ENCODE results near the gene KANSL2.
"Not testable (repeated sequence)": the region's sequence is repeated elsewhere in the genome, so short reads cannot be mapped to it uniquely, and the experiment has no call there.

KANSL2 gene

GRCh38 chr12:48681710-48682532 is at the start of gene KANSL2:
Gene KANSL2, minus strand, starts transcription at chr12:48682238. Its CDS starts 606 bp downstream, at chr12:48681632.
- FAIRE-seq, result peak; percentile 95
- peak; percentile 90 for DNase-seq (ENCODE audit: insufficient read length, low spot score)

- DNase-seq (ENCODE audit: insufficient read length, low spot score), result no peak
- FAIRE-seq, result no peak
These were observed 46.8 kb upstream of the KANSL2 start for GRCh38 chr12:48728807-48729206.

GRCh38 chr12:48720737-48721136 is 38.7 kb upstream of the KANSL2 start:
- not testable (repeated sequence) for FAIRE-seq

GRCh38 chr12:48720171-48720570 is 38.1 kb upstream of the KANSL2 start:
- not testable (repeated sequence) for DNase-seq (ENCODE audit: insufficient read length, low spot score); FAIRE-seq

More at GRCh38 chr12:48720737-48721136, 38.7 kb upstream of the KANSL2 start:
- not testable (repeated sequence) for DNase-seq (ENCODE audit: insufficient read length, low spot score)

- not testable (repeated sequence) for FAIRE-seq; DNase-seq (ENCODE audit: insufficient read length, low spot score)
These were observed 37.0 kb upstream of the KANSL2 start for GRCh38 chr12:48719002-48719401.

- peak; percentile 15 for DNase-seq (ENCODE audit: insufficient read length, low spot score)
- no peak for FAIRE-seq
These were observed 35.2 kb upstream of the KANSL2 start for GRCh38 chr12:48717252-48717695.

GRCh38 chr12:48716493-48717251 is 34.6 kb upstream of the KANSL2 start, which contains the start of gene CCNT1:
Gene CCNT1, minus strand, starts transcription at chr12:48716707. Its CDS starts 32 bp downstream, at chr12:48716675.
- FAIRE-seq (peak; percentile 99), DNase-seq (ENCODE audit: insufficient read length, low spot score) (peak; percentile 96)

- FAIRE-seq (no peak), DNase-seq (ENCODE audit: insufficient read length, low spot score) (no peak)
These were observed 34.1 kb upstream of the KANSL2 start for GRCh38 chr12:48716168-48716492.

- DNase-seq (ENCODE audit: insufficient read length, low spot score) (no peak), FAIRE-seq (peak; percentile 68)
These were observed 30.2 kb upstream of the KANSL2 start for GRCh38 chr12:48712209-48712608.

GRCh38 chr12:48698822-48699221 is 16.8 kb upstream of the KANSL2 start:
- not testable (repeated sequence) for FAIRE-seq; DNase-seq (ENCODE audit: insufficient read length, low spot score)

- FAIRE-seq, result no peak
- no peak for DNase-seq (ENCODE audit: insufficient read length, low spot score)
These were observed 14.6 kb upstream of the KANSL2 start for GRCh38 chr12:48696626-48697025.

- no peak for FAIRE-seq
- no peak for DNase-seq (ENCODE audit: insufficient read length, low spot score)
These were observed 13.8 kb upstream of the KANSL2 start for GRCh38 chr12:48695859-48696258.

GRCh38 chr12:48694038-48694437 is 12.0 kb upstream of the KANSL2 start:
- FAIRE-seq, result no peak
- no peak for DNase-seq (ENCODE audit: insufficient read length, low spot score)

GRCh38 chr12:48693572-48693971 is 11.5 kb upstream of the KANSL2 start:
- no peak for FAIRE-seq
- no peak for DNase-seq (ENCODE audit: insufficient read length, low spot score)

GRCh38 chr12:48691826-48692487 is 9.9 kb upstream of the KANSL2 start:
- no peak for DNase-seq (ENCODE audit: insufficient read length, low spot score)
- no peak for FAIRE-seq

GRCh38 chr12:48690990-48691389 is 9.0 kb upstream of the KANSL2 start:
- FAIRE-seq, result no peak

GRCh38 chr12:48690436-48690835 is 8.4 kb upstream of the KANSL2 start:
- FAIRE-seq (no peak), DNase-seq (ENCODE audit: insufficient read length, low spot score) (no peak)

More at GRCh38 chr12:48690990-48691389, 9.0 kb upstream of the KANSL2 start:
- DNase-seq (ENCODE audit: insufficient read length, low spot score), result no peak

GRCh38 chr12:48688836-48689235 is 6.8 kb upstream of the KANSL2 start:
- DNase-seq (ENCODE audit: insufficient read length, low spot score) (no peak), FAIRE-seq (no peak)

GRCh38 chr12:48687592-48687991 is 5.6 kb upstream of the KANSL2 start:
- FAIRE-seq, result no peak
- no peak for DNase-seq (ENCODE audit: insufficient read length, low spot score)

- DNase-seq (ENCODE audit: insufficient read length, low spot score) (no peak), FAIRE-seq (no peak)
These were observed 4.7 kb upstream of the KANSL2 start for GRCh38 chr12:48686615-48687334.

Measured in GM19239 (cell line).